ENCODE measurements around the gene SPRR1A.

The SPRR1A gene

GRCh38 chr1:153030895-153031294, 47.0 kb downstream of the SPRR1A start, which contains the start of gene SPRR1B:
SPRR1B (plus strand) TSS chr1:153031203; CDS start chr1:153032346, 1,143 bp downstream.
- H3K27ac ChIP-seq = no peak within 1 kb of the TSS
- no peak for TF ChIP-seq ZFX (IDR thresholded peaks at IDR 0.05; ENCODE audit: borderline replicate concordance)
- TF ChIP-seq CTCF (IDR thresholded peaks at IDR 0.05) = no peak

DNA sequence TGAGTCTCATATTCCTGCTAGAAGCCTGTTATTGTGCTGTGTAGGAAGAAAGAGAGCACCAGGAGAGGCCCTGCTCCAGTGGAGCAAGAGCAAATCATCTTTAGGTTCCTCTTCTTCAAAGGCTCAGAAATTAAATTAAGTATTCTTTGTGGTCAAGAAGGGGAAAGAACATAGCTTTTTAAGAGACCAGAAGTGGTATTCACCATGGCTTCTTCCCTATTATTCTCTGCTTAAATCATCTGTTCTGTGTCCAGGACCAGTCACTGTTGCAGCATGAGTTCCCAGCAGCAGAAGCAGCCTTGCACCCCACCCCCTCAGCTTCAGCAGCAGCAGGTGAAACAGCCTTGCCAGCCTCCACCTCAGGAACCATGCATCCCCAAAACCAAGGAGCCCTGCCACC, 48.2 kb downstream of the SPRR1A start:
- no peak for TF ChIP-seq CTCF (IDR thresholded peaks at IDR 0.05)
- TF ChIP-seq ZFX (IDR thresholded peaks at IDR 0.05; ENCODE audit: borderline replicate concordance) = no peak
- H3K27ac ChIP-seq = no peak overlapping the region

DNA sequence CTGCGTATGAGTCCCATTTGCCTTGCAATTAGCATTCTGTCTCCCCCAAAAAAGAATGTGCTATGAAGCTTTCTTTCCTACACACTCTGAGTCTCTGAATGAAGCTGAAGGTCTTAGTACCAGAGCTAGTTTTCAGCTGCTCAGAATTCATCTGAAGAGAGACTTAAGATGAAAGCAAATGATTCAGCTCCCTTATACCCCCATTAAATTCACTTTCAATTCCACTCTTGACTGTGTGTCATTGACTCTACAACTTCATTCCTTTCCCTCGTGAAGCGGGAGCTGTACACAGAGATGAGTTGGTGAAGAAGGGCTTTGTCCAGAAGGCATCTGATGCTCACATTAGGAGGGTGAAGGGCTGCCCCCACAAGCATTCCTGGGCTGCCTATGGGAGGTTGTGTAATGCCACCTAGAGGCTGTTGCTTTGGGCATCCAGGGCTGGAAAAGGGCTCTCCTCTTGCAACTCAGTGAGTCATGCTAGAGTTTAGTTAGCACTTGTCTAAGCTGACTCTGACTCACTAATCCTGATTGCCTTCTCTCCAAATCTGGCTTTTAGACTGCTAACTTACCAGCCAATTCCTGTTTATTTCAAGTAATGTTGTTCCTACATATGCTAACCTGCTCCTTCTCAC, 48.9 kb downstream of the SPRR1A start:
- H3K27ac ChIP-seq = no peak overlapping the region
- TF ChIP-seq CTCF (IDR thresholded peaks at IDR 0.05) (peak; percentile 35), ZFX (IDR thresholded peaks at IDR 0.05; ENCODE audit: borderline replicate concordance) (no peak)

- TF ChIP-seq CTCF (IDR thresholded peaks at IDR 0.05) (no peak), ZFX (IDR thresholded peaks at IDR 0.05; ENCODE audit: borderline replicate concordance) (no peak)
- no peak overlapping the region for H3K27ac ChIP-seq
Observed at GRCh38 chr1:153035211-153035610, 51.3 kb downstream of the SPRR1A start.

All from 22Rv1 (cell line).